D341Med (cell line): ENCODE measurements around the gene MCM3AP.
"Not testable (repeated sequence)": the region's sequence is repeated elsewhere in the genome, so short reads cannot be mapped to it uniquely, and the experiment has no call there.

Experiments
- DNase-seq: peaks from one replicate; pipeline ENCODE4 v3.0.0; 2012; ENCODE audit warnings: low spot score

MCM3AP gene

DNA sequence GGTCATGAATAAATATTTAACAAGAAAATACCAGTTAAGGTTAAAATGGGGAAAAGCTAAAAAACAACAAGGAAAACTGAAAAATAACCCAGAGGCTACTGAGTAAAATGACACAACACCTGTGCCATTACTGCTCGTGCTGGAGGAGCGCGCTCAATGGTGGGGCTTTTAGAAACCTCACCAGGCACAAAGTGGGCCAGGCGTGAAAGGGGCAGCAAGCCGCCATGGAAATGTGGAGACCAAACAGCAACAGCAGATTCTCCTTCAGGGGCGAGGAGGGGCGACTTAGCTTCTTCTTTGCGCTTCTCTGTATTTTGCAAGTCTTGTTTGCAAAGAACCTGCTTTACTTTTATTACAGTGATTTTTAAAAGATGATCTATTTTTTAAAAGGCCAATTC lies 82.2 kb downstream of the MCM3AP start:
- no peak for DNase-seq

DNA sequence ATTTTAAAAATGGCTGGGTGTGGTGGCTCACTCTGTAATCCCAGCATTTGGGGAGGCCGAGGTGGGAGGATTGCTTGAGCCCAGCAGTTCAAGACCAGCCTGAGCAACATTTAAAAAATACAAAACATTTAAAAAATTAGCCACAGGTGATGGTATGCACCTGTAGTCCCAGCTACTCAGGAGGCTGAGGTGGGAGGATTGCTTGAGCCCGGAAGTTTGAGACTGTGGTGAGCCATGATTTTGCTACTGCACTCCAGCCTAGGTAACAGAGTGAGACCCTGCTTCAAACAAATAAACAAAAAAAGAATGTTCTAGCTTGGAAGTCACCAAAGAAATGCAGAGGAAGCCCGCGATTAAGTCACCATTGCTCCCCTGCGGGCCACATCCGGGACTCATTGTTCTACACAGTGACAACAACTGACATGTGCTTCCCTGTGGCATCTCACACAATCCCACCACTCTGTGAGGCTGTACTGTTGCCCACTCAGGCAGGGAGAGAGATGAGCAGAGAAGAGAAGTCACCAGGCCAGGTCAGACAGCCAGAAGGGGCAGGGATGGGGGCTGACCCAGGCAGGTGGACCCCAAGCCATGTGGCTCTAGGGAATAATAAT lies 82.7 kb downstream of the MCM3AP start:
- no peak for DNase-seq

DNA sequence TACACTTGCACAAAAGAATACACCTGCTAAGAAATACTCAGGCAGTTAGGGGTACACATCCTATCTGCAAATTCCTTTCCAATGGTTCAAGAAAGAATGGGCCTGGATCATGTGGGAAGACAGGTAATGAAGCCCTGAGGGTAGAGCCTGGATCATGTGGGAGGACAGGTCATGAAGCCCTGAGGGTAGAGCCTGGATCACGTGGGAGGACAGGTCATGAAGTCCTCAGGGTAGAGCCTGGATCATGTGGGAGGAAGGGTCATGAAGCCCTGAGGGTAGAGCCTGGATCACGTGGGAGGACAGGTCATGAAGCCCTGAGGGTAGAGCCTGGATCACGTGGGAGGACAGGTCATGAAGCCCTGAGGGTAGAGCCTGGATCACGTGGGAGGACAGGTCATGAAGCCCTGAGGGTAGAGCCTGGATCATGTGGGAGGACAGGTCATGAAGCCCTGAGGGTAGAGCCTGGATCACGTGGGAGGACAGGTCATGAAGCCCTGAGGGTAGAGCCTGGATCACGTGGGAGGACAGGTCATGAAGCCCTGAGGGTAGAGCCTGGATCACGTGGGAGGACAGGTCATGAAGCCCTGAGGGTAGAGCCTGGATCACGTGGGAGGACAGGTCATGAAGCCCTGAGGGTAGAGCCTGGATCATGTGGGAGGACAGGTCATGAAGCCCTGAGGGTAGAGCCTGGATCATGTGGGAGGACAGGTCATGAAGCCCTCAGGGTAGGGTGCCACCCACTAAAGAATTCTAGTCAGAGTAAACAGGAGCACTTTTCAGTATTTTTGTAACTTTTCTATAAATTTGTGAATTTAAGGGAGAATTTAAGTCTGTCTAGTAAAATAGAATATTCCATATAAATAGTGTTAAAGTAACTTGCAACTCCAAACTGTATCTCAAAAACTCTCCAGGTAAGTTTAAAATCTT lies 84.3 kb downstream of the MCM3AP start:
- DNase-seq: not testable (repeated sequence)

DNA sequence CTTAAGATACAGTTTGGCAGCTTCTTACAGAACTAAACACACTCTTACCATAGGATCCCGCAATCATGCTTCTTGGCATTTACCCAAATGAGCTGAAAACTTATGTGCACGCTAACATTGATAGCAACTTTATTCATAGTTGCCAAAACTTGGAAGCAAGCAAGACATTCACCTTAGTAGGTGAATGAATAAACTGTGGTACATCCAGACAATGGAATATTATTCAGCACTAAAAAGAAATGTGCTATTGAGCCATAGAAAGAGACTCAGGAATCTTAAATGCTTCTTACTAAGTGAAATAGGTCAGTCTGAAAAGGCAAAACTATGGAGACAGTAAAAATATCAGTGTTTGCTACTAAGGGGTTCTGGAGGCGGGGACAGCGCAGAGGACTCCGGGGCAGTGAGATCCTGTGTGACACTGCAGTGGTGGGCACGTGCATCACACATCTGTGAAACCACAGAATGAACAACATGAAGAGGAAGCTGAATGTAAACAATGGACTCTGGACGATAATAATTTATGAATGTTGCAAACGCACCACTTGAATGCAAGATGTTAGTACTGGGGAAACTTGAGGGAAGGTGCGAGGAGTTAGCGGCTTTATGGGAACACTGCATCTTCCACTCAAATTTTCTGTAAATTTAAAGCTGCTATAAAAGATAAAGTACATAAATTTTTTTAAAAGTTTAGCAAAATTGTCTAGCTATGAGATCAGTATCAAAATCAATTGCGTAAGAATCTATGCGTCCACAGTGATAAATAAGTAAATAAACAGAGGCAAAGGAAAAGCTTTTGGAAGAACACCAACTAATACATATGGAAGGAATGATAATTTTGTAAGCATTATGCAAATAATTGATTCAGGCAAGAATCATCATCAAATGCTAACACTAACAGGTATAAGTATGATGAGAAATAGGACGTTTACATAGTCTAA lies 85.7 kb downstream of the MCM3AP start:
- DNase-seq: no peak

DNA sequence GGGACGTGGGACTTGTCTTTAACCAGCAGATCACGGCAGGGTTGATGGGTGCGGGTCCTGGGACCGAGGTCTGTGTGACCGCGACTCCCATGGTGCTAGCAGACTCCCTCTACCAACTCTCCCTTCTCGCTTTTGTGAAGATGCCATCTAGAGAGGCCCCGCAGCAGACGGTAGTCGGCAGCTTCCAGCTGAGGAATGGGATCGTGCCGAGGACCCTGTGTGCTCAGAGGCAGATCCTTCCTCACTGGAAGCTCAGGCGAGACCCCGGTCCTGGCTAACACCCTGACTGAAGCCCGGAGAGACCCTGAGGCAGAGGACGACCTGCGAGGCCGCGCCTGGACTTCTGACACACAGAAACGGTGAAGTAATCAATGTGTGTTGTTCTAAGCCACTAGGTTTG lies 88.7 kb downstream of the MCM3AP start:
- DNase-seq: no peak

DNA sequence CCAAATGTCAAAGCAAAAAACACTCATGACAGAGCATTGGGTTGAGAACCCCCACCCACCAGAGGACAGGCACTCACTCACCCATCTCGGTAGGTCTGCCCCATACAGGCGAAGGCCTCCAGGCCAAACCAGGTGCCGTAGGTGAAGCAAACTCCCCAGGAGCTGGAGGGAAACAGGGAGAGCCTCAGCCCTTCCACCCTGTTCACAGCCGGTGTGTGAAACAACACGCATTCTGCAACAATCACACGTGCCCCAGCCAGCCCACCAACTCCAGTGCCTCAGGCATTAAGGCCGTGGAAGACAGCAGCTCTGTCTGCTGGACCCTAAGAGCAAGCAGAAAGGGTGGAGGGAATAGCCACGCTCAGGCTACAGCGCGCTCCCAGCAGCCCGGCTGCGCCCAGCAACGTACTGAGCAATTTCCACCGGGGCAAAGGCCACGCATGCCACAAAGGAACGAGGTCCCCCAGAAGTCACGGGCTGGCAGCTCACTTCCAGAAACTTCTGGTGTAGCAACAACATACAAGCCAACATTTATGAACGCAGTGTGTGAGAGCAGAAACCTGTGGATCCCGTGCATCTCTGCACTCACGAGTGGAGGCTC lies 89.7 kb downstream of the MCM3AP start:
- DNase-seq: no peak

DNA sequence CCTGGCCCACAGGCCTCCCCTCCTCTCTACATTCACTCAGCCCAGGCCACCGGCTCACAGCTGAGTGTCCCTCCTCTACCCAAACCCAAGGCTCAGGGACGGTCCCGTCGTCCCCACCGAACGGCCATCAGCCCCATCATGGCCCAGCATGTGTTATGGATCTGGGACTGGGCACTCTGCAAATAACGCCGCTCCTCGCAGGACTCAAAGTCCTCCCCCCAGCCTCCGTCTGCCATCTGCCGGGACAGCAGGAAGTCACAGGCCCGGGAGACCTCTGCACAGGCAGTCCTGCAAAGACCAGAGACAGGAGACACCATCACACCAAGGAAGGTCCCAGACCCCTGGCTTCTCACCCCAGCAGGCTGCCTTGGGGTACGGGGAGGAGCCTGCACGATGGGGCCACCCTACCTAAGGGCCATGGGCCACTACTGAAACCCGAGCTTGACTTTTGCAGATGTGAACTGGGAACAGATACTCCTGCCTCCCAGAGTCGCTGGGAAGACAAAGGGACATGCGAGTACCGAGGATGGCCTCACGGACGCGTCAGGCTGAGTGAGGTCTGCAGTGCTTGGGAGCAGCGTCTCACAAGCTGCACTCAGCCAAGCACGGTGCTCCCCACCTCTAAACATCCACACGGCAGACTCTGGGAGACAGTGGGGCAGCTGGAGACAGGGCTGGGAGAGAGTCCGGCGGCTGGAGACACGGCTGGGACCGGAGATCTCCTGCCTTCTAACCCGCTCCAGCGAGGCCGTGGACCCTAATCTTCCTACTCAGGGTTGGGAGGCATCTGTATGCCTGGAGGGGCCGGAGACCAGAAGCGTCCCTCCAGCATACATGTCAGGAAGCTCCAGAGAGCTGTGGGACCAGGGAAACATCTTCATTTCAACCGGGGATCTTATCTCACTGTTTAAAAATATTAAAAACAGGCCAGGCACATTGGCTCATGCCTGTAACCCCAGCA lies 90.8 kb downstream of the MCM3AP start:
- peak; percentile 20 for DNase-seq

DNA sequence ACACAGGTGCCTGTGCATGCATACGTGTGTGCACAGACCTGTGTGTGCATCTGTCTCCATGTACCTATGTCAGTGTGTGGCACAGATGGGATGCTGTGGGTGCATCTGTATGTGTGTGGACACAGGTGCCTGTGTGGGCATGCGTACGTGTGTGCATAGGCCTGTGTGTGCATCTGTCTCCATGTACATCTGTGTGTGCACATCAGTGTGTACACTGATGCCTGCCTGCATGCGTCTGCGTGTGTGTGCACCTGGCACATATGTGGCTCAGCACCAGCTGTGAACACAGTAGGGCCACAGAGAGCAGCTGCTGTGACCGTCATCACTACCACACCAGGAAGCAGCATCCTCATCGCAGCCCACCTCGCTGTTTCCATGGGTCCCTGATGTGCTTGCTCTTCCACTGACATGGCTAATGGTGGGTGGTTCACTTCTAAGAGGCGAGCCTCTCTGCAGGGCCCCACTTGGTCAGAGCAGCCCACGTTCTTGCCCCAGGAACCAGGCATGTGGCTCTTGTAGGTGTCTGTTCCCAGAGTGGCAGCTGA lies 91.5 kb downstream of the MCM3AP start:
- DNase-seq: peak; percentile 6

DNA sequence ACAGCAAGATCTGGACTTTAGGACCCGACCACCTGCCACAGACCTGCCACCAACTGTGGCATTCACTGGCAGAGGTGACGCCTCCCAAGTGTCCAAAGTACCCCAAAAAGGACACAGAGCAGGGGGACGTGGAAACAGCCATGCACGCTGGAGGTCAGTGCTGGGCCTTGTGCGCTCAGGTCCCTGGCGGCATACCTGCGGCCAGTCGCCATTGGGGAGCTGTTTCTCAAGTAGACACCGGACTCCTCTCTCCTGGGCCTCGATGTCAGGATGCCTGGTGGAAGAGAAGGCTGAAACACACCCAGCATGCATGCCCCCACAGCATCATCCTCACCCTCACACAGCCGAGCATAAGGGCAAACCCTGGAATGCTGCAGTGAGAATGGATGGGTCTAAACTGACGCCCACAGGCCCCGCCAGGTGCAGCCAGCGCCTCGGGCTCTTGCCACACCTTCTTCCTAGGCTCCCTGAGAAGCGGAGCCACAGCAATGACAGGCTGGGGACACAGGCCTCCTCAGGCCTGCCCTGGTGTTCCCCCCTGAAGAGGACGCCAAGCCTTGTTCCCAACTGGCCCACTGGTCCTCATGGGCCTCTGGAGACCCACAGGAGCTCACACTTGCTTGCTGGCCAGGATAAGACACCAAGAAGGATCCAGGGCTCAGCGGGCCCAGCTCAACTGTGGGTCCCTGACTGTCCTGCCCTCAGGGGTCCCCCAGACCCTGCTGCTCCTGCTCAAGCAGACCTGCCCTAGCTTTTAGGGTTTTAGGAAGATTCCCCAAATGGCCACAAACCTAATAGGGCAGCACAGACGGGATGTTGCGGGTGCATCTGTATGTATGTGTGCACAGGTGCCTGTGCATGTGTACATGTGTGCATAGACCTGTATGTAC lies 93.5 kb downstream of the MCM3AP start:
- DNase-seq: peak; percentile 14

DNA sequence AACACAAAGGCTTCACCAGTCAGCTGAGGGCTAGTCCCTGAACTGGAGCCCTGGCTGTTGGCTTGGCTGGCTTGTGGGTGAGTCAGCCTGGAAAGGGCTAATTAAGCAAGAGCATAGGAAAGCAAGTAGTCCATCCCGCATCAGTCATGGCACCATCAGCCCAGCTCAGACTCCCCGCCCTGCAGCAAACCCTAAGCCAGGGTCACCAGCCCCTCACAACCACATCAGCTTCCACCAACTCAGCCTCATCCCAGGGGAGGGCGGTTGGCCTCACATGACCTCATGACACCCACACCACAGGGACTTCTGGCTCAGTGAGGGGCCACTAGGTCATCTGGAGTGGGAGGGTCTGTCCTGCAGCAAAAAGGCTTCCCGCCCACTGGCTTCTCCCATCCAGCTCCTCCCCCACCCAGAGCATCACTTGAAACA lies 94.1 kb downstream of the MCM3AP start:
- DNase-seq: peak; percentile 12

DNA sequence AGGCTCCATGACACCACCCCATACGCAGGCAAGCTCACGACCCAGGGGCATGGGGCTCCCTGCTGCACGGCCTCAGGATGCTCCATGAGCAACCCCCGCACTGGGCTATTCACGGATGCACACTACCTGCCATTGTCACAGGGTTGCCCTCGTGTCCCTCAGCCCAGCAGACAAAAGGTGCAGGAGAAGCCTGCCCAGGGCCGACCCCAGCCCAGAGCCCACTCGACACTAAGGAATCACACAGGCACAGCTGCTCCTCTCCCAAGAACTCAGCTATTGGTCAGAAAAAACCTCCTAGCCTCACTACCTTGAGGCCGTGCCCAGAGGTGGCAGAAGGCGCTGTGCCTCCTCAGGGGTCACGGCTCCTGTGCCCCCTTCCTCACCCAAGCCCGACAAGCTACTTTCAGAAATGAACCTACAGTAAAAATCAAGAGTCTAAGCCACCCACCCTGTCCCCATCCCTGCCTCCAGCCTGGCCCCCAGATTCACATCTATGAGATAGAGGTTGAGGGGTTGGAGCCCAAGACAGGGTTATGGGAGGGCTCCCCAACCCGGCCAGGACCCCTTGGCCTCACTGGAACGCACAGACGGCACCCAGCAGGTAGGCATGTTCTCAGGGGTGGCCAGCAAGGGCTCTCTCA lies 94.8 kb downstream of the MCM3AP start:
- DNase-seq: peak; percentile 11

DNA sequence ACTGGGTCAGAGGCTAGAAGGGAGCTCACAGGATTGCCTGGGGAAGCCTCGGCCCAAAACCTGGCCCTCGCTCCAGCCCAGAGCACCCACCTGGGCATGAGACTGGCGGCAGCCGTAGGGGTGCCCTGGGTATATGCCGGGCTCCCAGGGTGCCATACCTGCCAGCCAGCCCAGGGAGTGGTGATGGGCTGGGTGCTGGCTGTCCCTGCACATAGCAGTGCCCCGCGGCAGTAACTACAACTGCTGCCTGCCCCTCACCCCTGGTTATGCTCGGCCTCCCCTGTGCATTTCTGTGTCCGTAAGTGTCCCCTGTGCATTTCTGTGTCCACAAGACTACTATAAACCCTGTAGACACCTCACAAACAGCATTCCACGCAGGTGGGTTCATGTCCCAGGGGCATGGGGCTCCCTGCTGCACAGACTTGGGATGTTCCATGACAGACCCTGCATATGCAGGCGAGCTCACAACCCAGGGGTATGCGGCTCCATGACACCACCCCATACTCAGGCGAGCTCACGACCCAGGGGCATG lies 95.4 kb downstream of the MCM3AP start:
- peak; percentile 10 for DNase-seq

DNA sequence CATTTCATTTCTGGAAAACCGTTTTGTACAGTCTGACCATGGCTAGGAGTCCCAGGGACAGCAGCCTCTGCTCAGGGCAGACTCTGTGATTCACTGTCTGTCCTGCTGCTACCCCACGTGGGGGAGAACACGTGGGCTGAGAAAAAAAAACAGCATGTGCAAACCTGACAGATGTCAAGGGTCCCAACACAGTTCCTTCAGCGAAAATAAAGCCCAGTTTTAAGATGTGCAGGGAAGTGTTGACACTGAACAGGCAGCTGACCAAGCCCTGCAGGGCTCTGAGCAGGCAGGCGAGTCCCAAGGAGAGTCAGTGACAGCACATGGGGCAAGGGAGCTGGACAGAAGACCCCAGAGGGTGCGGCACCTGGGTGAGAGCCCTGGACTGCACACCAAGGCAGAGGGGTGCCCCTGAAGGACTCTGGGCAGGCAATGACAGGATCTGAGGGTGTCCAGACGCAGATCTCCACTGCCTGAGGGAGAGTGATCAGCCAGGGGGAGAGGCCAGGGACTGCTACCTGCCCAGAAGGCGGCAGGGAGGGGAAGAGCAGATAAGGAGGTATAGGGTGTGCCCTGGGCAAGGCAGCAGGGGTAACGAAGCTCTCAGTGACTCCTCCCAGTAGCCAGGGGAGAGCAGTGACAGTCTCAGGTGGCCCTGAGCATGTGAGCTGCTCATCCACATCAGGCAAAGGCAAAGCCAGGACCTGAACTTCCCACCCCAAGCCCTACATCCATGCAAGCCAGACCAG lies 96.0 kb downstream of the MCM3AP start:
- peak; percentile 12 for DNase-seq

DNA sequence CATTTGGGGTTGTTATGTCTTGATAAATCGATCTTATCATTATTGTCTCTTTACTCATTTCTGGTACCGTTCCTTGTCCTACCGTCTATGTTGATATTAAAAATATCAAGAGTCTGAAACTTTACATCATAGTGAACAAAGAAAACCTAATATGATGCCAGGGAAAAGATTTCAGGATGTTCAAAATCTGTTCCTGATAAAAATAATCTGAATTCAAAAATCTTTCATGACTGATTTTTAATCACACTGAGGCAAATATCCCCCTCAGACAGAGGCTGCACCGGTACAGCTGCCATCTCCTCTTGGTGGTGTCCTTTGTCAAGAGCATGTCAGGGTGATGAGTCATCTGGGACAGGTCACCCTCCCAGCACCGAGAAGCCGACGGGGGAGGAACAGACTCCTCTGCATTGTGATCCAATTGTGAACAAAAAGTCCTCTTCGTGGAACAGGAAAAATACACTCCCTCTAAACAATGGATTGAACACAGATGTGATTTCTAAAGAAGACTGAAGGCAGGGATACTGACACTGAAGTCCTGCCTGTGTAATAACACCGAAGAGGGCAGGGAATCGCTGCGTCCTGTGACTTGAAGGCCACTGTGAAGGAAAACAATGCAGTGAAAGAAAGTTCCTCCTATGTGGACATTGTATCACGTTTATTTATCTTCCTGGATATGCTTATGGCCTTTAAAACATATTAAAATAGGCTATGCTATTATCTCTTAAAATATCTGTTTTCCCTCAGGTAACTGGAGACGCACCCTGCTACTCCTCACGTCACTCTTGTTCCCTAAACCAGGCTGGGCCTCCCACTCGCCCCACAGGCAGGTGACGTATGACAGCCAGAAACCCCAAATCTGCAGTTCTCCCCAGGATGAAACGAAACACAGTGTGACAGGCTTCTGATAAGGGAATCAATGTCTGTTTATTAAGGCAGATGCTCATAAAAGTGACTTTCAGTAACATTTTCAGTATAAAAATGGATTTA lies 96.9 kb downstream of the MCM3AP start:
- peak; percentile 8 for DNase-seq

DNA sequence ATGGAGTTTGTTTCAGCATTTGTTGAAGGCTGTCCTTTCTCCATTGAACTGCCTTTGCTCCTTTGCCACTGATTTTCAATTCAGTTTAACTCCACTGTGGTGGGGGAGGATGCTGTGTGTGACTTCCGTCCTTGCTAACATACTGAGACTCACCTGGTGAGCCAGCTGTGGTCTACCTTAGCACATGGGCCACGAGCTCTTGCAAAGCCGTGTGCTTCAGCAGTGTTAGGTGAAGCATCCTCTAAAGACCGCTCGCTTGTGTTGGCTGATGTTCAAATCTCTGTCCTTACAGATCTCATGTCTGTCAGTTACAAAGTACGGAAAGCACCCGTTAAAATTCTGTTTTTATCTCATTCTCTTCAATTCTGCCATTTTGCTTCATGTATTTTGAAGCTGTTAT lies 97.6 kb downstream of the MCM3AP start:
- no peak for DNase-seq

DNA sequence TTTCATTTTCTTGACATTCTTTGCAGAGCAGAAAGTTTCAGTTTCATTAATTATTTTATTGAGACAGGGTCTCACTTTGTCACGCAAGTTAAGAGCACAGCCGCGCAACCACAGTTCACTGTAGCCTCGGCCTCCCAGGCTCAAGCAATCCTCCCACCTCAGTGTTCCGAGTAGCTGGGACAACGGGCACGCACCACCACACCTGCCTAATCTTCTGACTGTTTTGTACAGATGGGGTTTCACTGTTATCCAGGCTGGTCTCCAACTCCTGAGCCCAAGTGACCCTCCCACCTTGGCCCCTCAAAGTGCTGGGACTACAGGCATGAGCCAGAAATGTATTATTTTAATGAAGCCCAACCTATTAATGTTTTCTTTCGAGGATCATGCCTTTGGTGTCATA lies 98.2 kb downstream of the MCM3AP start:
- DNase-seq: no peak

DNA sequence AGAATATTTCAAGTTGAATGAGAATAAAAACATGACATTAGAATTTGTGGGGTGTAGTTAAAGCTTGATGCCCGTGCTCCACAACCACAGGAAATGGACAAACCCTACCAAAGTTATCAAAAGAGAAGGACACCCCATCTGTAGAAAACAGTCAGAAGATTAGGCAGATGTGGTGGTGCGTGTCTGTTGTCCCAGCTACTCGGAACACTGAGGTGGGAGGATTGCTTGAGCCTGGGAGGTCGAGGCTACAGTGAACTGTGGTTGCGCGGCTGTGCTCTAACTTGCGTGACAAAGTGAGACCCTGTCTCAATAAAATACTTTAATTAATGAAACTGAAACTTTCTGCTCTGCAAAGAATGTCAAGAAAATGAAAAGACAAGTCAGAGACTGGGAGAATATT lies 99.7 kb downstream of the MCM3AP start:
- DNase-seq: no peak
